HG03575 (cell line): ENCODE data around the gene GRAMD4.

Experiments
- ATAC-seq: cut with Tn5 transposase; IDR thresholded peaks from one replicate; pipeline ENCODE4 v1.9.1; 2021; ENCODE audit not compliant: unreplicated experiment, insufficient number of reproducible peaks, low FRiP score; ENCODE audit errors: extremely low read depth

The GRAMD4 gene

DNA sequence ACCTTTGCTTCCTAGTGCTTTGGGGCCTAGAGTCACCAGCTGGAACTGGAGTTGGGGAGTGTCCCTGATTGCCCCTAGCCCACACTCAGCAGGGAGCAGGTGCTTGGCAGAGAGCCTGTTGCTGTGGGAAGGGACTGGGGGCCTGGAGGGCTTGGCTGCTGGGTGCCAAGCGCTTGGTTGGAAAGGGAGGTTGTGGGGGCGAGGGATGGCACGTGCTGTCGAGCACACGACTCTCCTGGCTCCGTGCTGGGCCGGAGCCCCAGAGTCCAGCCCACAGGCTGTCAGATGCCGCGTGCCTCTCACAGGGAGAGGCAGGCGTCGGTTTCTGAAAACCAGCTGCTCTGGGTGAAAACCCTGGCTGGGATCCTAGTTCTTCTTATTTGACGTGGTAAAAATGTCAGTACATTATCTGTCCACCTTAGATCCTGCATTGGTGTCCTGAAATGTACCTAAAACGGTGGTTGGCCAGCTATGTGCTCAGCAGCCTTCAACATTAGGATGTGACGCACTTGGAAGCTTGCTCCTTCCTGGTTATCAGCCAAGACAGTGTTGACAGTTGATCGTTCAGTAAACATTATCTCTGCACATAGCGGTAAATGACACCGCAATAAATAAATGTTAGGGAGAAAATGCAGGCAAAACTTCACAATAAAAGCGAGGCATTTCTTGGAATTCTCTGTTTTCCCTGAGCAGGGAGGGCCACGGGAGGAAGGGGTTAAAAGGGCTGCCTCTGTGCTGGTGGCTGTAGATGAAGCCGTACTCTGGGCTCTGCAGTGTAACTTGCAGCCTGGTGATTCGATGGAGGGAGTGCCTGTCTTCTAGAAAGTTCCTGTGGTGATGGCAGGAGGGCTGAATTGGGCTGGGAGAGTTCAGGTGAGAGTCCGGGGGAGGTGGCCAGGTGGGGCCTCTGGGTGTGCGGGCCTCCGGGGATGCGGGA is 29.2 kb downstream of the GRAMD4 start:
- no peak for ATAC-seq

DNA sequence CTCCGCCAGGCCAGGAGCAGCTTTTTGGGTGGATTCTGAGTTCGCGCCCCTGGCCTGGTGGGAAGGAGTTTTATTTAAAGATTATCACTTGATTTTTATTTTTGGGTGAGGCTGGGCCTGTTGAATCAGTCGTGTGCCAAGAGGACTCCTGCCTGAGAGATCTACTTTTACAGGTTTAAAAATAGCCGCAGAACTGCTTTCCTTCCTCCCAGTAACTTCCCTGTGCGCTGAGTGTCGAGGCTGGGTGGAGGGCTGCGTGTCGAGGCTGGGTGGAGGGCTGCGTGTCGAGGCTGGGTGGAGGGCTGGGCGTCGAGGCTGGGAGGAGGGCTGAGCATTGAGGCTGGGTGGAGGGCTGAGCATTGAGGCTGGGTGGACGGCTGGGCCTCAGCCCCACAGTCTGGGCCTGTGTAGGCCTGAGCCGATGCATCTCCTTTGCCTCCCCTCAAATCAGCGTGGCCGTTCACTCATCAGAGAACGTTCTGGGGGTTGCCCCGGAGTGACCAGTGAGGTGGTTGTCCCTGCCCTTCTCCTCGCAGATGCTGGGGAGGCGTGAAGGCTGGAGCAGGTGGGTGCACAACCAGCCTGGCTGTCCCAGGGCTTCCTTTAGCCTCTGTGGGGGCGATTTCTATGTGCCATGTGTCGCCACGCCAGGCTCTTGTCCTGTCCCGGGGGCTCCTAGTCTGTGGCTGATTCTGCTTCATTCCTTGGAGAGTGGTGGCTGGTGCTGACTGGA is 30.1 kb downstream of the GRAMD4 start:
- no peak for ATAC-seq

DNA sequence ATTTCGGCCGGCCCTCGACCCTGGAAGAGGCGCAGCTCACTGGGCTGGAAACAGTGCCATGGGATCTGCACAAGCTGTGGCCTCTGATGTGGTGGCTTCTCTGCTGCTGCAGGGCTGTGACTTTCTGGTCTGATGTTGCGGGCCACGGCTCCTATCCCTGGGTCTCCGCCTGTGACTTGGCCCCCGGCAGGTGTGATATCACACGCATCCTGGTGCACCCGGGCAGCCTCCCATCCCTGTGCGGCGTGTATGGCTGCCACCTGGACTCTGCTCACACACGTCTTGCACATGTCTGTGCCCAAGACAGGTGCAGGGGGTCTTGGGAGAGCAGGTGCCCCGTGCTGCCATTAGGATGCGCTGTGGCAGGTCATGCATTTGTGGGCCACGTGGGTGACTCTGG is 31.1 kb downstream of the GRAMD4 start:
- no peak for ATAC-seq

DNA sequence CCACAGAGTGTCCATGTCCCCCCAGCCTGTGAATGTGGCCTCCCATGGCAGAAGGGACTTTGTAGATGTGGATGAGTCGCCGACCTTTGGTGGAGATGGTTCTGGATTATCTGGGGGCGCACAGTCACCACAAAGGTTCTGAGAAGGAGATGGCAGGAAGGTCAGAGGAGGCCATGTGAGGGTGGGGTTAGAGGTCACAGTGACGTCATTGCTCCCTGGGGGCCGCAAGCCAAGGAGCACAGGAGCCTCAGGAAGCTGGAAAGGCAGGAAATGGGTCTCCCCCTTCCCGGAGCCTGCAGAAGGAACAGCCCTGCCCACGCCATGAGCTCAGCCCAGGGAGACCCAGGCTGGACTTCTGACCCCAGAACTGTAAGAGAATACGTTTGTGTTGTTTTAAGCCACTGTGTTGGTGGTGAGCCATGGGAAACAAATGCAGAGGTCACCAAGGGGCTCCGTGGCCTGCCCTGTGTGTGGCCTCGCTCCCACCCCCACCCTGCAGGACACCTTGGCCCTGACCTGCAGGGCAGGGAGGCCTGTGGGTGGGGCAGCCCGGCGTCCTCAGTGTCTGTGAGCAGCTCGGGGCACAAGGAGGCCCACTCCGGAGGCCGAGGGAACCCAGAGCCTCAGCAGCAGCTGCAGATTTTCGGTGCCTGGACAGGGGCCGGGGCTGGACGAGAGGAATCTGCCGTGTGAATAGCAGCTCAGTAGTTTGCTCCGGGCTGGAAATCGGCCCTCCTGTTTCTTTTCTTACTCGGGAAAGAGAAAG is 32.1 kb downstream of the GRAMD4 start:
- no peak for ATAC-seq

DNA sequence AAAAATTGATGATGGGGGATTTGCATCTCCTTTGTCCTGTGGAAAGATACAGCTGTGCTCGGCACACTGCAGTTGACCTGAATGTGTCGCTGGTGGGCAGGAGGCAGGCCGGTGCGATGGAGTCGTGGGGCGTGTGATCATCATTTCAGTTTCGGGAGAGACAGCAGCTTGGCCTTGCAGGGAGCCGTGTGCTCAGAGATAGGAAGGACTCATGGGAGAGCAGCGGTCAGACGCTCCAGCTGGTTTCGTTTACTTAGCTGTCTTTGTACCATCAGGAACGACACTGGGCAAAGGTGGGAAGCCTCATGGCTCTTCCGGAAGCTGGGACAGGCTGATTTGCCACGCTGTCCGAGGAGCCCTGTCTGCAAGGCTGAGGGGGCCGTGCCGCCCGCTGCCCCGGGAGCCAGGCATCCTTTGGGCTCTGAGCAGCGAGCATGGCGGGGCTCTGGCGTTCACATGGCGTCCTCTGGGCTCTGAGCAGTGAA is 32.7 kb downstream of the GRAMD4 start:
- ATAC-seq, result no peak

DNA sequence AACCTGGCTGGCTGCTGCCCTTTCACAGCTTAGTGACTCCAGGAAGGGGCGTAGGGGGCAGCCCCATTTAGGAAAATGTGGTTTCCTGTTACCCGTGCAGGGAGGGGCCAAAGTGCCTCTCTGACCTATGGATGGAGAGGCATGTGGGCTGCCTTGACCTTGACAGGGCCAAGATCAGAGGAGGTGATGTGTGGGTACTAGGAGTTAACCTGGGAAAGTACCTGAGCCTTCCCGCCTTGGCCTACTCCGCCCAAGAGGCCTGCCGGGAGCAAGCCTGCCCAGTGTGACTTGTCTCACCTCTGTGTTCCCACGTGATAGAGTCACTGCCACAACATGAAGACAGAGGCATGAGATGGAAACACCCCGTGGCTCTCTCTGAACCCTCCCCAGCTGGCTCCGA is 33.4 kb downstream of the GRAMD4 start:
- ATAC-seq, result no peak

DNA sequence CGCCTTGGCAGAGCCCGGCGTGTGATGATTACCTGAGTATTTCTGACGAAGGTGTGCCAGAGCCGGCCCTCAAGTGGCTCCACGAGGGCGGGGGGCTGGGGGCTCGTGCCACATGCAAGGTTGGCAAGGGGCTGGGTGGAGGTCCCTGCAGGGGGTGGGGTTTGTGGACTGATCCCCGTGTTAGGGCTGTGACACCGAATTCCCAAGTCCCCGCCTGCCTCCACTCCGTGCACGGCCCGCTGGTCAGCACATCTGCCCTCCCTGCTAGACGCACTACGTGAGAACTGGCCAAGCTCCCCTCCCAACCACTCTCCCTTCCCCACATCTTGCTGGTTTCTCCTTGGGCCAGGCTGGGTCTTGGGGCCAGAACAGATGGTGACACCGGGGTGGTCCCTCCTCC is 34.2 kb downstream of the GRAMD4 start:
- ATAC-seq, result no peak

DNA sequence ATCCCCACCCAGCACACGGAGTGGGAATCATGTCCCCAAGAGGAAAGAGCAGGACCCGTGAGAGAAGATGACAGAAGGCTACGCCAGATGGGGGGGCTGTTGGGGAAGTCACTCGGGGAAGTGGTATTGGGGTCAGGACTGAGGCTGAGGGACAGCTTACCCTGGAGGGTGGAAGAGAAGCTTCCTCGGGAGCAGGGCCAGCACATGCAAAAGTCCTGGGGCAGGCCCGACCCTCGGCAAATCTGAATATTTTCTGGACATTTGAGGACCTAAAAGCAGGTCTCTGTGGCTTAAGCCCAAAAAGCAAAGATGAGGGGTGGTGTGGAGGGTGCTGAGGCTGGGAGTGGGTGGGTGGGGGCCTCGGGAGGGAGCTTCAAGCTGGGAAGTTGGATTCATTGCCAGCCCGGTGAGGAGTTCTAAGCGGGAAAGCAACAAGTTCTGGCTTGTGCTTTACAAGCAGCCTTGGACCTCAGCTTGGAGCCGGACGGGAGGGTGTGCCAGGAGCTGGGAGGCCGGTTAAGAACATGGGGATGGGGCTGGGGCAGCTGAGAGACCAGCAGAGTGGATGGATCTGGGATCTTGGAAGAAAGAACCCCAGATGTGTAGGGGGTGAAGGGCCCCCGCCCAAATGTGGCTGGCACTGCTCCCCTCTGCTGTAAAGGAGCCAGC is 34.9 kb downstream of the GRAMD4 start:
- ATAC-seq, result no peak

DNA sequence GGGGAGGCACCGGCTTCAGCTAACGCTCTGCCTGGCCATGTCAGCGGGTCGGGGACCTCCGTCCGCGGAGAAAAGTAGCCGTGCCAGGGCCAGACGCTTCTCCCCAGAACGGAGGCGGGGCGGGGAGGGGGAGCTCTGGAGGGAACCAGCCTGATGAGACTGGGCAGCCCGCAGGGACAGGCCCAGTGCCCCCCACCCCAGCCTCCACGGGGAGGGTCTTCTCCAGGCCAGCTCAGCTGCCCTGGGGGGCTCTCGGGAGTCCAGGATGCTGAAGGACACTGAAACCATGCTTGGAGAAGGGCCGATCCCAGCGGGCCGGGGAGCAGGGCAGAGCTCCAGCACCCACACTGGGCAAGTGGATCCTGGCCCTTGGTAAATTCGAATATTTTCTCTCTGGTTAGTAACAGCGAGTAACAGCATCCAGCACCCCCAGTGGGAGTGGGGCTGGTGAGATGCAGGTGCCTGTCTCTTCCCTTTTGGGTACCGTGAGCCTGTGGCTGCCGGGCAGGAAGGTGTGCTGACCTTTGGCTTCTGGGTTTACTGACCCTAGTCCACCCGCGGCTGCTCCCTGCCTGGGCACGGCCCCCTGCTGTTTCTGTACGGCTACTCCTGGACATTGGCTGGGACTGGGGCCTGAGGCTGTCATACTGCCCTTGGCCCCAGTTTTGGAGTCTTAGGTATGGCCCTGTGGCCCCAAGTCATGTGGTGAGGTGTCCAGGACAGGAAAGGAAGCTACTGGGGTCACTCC is 35.8 kb downstream of the GRAMD4 start:
- ATAC-seq, result no peak

DNA sequence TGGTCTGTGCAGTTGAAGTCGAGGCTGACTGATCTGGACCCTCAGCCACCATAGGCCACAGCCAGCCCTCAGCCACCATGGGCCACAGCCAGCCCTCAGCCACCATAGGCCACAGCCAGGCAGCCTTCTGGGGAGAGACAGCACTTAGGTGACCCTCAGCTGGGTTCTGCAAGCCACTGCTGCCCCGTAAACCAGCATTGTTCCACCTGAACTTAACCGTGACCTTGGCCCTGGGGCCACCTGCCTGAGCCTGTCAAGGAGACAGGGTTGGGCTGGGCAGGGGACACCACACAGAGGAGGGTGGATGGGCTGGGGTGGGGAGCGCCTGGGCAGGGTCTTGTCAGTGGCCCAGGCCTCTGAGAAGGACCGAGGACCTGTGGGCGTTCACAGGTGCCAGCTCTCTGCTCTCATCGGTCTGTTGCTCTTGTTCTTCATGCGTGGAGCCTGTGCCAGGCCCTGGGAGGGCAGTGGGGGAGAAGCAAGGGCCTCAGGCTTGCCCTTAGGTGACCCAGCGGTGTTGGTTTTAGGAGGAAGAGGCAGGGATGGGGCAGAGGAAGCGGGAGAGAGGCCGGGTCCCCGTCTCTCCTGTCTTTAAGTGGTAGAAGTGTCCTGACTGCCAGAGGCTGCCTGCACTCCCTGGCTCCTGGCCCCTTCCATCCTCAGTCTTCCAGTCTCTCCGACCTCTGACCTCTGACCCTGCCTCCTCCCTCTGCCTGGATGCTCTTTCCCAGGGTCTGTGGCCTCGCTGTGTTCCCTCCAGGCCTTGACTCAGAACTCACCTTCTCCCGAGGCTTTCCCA is 36.9 kb downstream of the GRAMD4 start:
- ATAC-seq, result no peak

DNA sequence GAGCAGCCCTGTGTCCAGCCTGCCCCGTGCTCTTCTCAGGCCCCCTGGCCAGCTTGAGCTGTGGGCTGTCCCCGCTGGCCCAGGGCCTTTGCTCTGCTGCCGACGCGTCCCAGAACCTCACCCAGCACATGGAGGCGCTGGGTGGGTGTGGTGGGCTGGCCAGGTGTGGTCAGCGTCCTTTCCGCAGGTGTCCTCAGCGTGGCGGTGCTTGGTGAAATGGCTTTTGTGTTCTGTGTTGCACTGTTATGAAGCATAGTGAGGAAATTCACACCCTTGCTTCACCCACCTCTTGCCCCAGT is 37.4 kb downstream of the GRAMD4 start:
- no peak for ATAC-seq

DNA sequence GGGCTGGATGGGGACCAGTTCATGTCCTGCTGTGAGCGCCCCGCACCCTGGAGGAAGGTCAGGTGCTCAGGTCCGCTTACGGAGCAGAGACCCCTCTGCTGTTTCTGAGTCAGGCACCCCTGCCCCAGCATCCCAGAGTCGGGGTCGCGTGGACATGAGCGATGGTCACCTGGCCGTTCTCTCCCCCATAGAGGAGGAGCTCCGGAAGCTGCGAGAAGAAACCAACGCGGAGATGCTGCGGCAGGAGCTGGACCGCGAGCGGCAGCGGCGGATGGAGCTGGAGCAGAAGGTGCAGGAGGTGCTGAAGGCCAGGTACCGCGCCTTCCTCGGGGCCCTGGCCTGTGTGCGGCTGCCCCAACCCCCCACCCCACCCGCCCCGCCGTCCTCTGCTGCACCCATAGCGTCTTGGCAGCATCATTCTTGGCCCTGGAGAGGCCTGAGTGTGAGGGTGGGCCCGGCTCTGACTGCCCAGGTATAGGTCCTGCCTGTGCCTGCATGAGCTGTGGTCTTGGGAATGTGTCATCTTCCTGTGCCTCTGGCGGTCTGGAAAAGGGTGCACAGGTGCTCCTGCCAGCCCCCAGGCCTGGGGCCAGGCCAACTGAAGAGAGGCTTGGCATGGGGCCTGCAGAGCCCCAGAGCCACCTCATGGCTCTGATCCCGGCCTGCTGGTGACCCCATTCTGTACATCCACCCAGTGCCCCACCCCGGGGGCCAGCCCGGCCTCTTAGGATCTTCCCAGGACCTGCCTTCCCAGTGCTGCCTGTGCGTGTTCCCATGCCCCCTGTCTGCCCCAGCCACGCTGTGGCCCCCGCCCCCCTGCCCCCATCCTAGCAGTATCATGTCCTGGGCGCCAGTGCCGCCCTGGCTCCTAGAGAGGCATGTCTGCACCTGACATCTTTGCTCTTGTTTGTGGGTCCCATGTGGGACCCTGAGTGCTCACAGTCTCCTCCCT is 38.1 kb downstream of the GRAMD4 start:
- ATAC-seq, result no peak

DNA sequence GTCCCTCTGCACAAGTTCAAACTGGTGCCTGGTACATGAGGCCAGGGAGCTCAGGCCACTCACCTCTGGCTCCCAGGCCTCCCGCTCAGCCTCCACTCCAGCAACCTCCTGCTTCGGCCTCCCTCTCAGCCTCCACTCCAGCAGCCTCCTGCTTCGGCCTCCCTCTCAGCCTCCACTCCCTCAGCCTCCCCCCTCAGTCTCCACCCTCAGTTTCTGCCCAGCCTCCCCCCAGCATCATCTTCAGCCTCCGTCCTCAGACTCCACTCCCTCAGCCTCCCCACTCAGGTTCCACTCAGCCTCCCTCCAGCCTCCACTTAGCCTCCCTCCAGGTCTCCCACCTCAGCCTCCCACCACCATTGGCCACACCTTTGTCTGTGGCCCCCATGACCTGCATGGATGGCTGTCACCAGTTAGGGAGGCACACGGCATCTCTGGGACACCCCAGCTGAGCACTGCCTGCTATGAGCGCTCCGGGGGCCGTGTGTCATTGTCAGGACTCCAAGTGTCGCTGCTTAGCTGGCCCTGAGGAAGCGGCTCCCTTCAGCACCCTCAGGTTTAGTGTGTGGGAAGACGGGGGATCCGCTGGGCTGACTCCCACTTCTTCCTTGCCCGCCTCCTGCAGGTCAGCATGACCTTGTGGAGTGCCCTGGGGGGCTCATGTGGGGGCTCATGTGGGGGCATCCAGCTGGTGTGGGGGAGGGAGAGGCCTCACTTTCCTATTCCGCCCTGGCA is 39.0 kb downstream of the GRAMD4 start:
- ATAC-seq, result no peak

DNA sequence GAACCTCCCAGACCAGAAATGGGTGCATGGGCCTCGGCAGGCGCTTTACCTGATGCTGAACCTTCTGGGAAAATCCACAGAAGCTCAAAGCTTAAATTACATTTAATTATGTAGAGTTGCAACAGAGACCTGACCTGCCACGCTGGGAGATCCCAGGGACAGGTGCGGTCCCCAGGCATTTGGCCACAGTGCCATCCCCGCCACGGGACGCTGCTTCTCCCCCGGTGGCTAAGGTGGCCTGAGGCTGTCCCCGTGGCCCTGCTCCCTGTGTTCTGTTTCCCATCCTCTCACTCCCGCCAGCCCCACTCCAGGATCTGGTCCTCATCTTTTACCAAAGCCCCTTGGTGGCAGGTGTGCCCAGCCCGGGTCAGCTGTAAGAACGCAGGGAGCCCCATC is 39.6 kb downstream of the GRAMD4 start:
- no peak for ATAC-seq

DNA sequence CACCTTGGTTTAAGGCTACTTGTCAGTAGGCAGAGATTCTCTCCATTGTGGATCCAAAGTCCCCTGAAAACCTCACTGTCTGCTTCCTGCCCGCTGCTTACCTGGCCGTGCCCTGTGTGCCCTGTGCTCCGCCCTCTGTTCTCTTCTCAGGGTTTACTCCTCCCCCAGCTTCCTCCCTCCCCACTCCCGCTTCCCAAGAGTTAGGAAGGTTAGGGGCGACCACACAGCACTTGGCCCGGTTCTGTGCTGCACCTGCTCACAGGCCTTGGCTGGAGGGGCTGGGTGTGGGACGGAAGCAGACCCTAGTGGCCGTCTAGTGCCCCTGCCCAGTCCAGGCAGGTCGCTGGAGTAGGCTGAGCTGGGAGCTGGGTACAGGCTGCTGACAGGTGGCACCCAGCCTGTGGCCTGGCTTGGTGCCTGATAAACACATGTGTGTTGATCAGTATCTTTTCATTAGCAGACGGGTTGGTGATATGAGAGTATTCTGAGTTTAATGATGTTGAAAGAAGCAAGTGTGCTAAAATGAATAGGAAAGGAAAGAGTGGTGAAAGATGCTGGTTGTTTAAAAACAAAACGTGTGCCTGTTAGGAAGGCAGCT is 40.5 kb downstream of the GRAMD4 start:
- no peak for ATAC-seq
